IPS-15b (cell line): Measurements from ENCODE around the gene TTLL9.

ENCODE experiments used
- H3K27me3 ChIP-seq: one replicate; pipeline ENCODE4 v1.6.1; 2013; ENCODE audit warnings: low read length; ENCODE audit not compliant: control insufficient read depth, insufficient read depth
- H3K36me3 ChIP-seq: one replicate; pipeline ENCODE4 v1.6.1; 2013; ENCODE audit warnings: low read length; ENCODE audit not compliant: control insufficient read depth, insufficient read depth
- H3K4me1 ChIP-seq: one replicate; pipeline ENCODE4 v1.6.1; 2013; ENCODE audit warnings: mild to moderate bottlenecking, low read length; ENCODE audit not compliant: control insufficient read depth, insufficient read depth
- H3K4me3 ChIP-seq: one replicate; pipeline ENCODE4 v1.5.1; 2013; ENCODE audit warnings: low read depth, low read length
- H3K9ac ChIP-seq: one replicate; pipeline ENCODE4 v1.6.1; 2013; ENCODE audit warnings: low read depth, mild to moderate bottlenecking, low read length
- H3K9me3 ChIP-seq: one replicate; pipeline ENCODE4 v1.6.1; 2013; ENCODE audit warnings: mild to moderate bottlenecking, low read length; ENCODE audit not compliant: control insufficient read depth, insufficient read depth

TTLL9 gene

GRCh38 chr20:31861385-31862156 is 8.9 kb upstream of the TTLL9 start:
- Histone ChIP-seq H3K36me3 (no peaks in the 10 kb centered on the region), H3K27me3 (peaks cover 12% of the 10 kb centered on the region), H3K9me3 (no peaks in the 10 kb centered on the region), H3K4me1 (peaks cover 8% of the 10 kb centered on the region), H3K4me3 (peak overlapping the region; percentile 86), H3K9ac (no peak overlapping the region)

GRCh38 chr20:31862157-31862470 is 8.3 kb upstream of the TTLL9 start:
- peak overlapping the region; percentile 86 for H3K4me3 ChIP-seq
- H3K4me1 ChIP-seq, result peaks cover 5% of the 10 kb centered on the region
- H3K9ac ChIP-seq, result no peak overlapping the region
- H3K27me3 ChIP-seq, result peaks cover 12% of the 10 kb centered on the region
- no peaks in the 10 kb centered on the region for H3K36me3 ChIP-seq
- no peaks in the 10 kb centered on the region for H3K9me3 ChIP-seq

GRCh38 chr20:31862506-31862905 is 7.9 kb upstream of the TTLL9 start:
- no peak overlapping the region for H3K9ac ChIP-seq
- no peaks in the 10 kb centered on the region for H3K36me3 ChIP-seq
- peaks cover 9% of the 10 kb centered on the region for H3K27me3 ChIP-seq
- no peaks in the 10 kb centered on the region for H3K9me3 ChIP-seq
- H3K4me3 ChIP-seq, result peak overlapping the region; percentile 86
- H3K4me1 ChIP-seq, result peaks cover 5% of the 10 kb centered on the region

GRCh38 chr20:31863296-31864085 is 6.9 kb upstream of the TTLL9 start:
- no peaks in the 10 kb centered on the region for H3K9me3 ChIP-seq

GRCh38 chr20:31864521-31865400 is 5.7 kb upstream of the TTLL9 start:
- Histone ChIP-seq H3K9me3 (no peaks in the 10 kb centered on the region), H3K36me3 (no peaks in the 10 kb centered on the region), H3K9ac (no peak overlapping the region), H3K4me1 (peaks cover 5% of the 10 kb centered on the region), H3K4me3 (no peak overlapping the region), H3K27me3 (peaks cover 16% of the 10 kb centered on the region)

More at GRCh38 chr20:31863296-31864085, 6.9 kb upstream of the TTLL9 start:
- Histone ChIP-seq H3K27me3 (peaks cover 5% of the 10 kb centered on the region), H3K9ac (no peak overlapping the region), H3K36me3 (no peaks in the 10 kb centered on the region), H3K4me3 (no peak overlapping the region), H3K4me1 (peaks cover 5% of the 10 kb centered on the region)

GRCh38 chr20:31866221-31866620 is 4.2 kb upstream of the TTLL9 start:
- Histone ChIP-seq H3K36me3 (no peaks in the 10 kb centered on the region), H3K4me1 (peaks cover 4% of the 10 kb centered on the region), H3K27me3 (peaks cover 19% of the 10 kb centered on the region), H3K9me3 (no peaks in the 10 kb centered on the region), H3K4me3 (no peak overlapping the region), H3K9ac (no peak overlapping the region)

- H3K9me3 ChIP-seq, result no peaks in the 10 kb centered on the region
- peaks cover 23% of the 10 kb centered on the region for H3K27me3 ChIP-seq
Measured at GRCh38 chr20:31868853-31869672, 1.4 kb upstream of the TTLL9 start.

GRCh38 chr20:31869673-31869941 is 827 bp upstream of the TTLL9 start:
- peak overlapping the region; percentile 9 for H3K9ac ChIP-seq
- H3K36me3 ChIP-seq, result no peaks in the 10 kb centered on the region
- H3K27me3 ChIP-seq, result peaks cover 23% of the 10 kb centered on the region
- no peaks in the 10 kb centered on the region for H3K9me3 ChIP-seq
- H3K4me1 ChIP-seq, result peaks cover 4% of the 10 kb centered on the region
- H3K4me3 ChIP-seq, result peak overlapping the region; percentile 67

More at GRCh38 chr20:31868853-31869672, 1.4 kb upstream of the TTLL9 start:
- Histone ChIP-seq H3K4me1 (peaks cover 4% of the 10 kb centered on the region), H3K9ac (peak overlapping the region; percentile 9), H3K36me3 (no peaks in the 10 kb centered on the region), H3K4me3 (peak overlapping the region; percentile 67)

- Histone ChIP-seq H3K4me3 (peak overlapping the region; percentile 67), H3K27me3 (peaks cover 23% of the 10 kb centered on the region)
Measured at GRCh38 chr20:31870726-31871617, 538 bp downstream of the TTLL9 start.

GRCh38 chr20:31871618-31871954 is 1.2 kb downstream of the TTLL9 start:
- H3K27me3 ChIP-seq, result peaks cover 23% of the 10 kb centered on the region
- H3K4me3 ChIP-seq, result peak overlapping the region; percentile 67

More at GRCh38 chr20:31870726-31871617, 538 bp downstream of the TTLL9 start:
- peaks cover 4% of the 10 kb centered on the region for H3K4me1 ChIP-seq
- H3K9me3 ChIP-seq, result no peaks in the 10 kb centered on the region
- peak overlapping the region; percentile 9 for H3K9ac ChIP-seq
- no peaks in the 10 kb centered on the region for H3K36me3 ChIP-seq

More at GRCh38 chr20:31871618-31871954, 1.2 kb downstream of the TTLL9 start:
- H3K36me3 ChIP-seq, result no peaks in the 10 kb centered on the region
- H3K4me1 ChIP-seq, result peaks cover 4% of the 10 kb centered on the region
- H3K9ac ChIP-seq, result no peak overlapping the region
- no peaks in the 10 kb centered on the region for H3K9me3 ChIP-seq
